Hepatocyte (in vitro differentiated cells): ENCODE results near the gene CACYBP. TPM values are rescaled to one million over a fixed set of nuclear protein-coding genes. Genes with fewer than 3 reads are reported as not detected.

Source experiments
- DNase-seq: peaks from one replicate; pipeline ENCODE4 v3.0.0-alpha.2; 2016; ENCODE audit warnings: low spot score
- H2AFZ ChIP-seq: fragments of 200-600 bp; sonication (generic); 2 replicates; pipeline ENCODE4 v1.6.0; 2016; ENCODE audit warnings: antibody characterized with exemption, mild to moderate bottlenecking
- H3K27ac ChIP-seq: fragments of 200-600 bp; sonication (generic); 2 replicates; pipeline ENCODE4 v1.5.1; 2016; ENCODE audit warnings: mild to moderate bottlenecking
- H3K27me3 ChIP-seq: fragments of 200-600 bp; sonication (generic); 2 replicates; pipeline ENCODE4 v1.6.1; 2016
- H3K36me3 ChIP-seq: fragments of 200-600 bp; sonication (generic); replicated peaks from 2 replicates; pipeline ENCODE4 v1.5.1; 2016; ENCODE audit warnings: low read depth; ENCODE audit not compliant: insufficient read depth
- H3K4me1 ChIP-seq: fragments of 200-600 bp; sonication (generic); 2 replicates; pipeline ENCODE4 v1.5.1; 2016; ENCODE audit warnings: mild to moderate bottlenecking, moderate library complexity; ENCODE audit not compliant: insufficient read depth
- H3K4me2 ChIP-seq: fragments of 200-600 bp; sonication (generic); 2 replicates; pipeline ENCODE4 v1.6.0; 2016
- H3K4me3 ChIP-seq: fragments of 200-600 bp; sonication (generic); 2 replicates; pipeline ENCODE4 v1.5.1; 2016; ENCODE audit warnings: mild to moderate bottlenecking
- H3K79me2 ChIP-seq: fragments of 200-600 bp; sonication (generic); 2 replicates; pipeline ENCODE4 v1.6.0; 2017; ENCODE audit warnings: mild to moderate bottlenecking
- H3K9me2 ChIP-seq: fragments of 200-600 bp; sonication (generic); replicated peaks from 2 replicates; pipeline ENCODE4 v1.6.0; 2017; ENCODE audit warnings: mild to moderate bottlenecking; ENCODE audit not compliant: insufficient read depth
- H3K9me3 ChIP-seq: fragments of 200-600 bp; sonication (generic); 2 replicates; pipeline ENCODE4 v1.5.1; 2016; ENCODE audit warnings: low read depth, mild to moderate bottlenecking
- H4K20me1 ChIP-seq: fragments of 200-600 bp; sonication (generic); 2 replicates; pipeline ENCODE4 v1.6.0; 2016; ENCODE audit warnings: mild to moderate bottlenecking; ENCODE audit not compliant: insufficient read depth, poor library complexity, severe bottlenecking
- CTCF ChIP-seq: fragments of 200-600 bp; sonication (generic); IDR thresholded peaks from 2 replicates; pipeline ENCODE4 v1.5.1; 2016; ENCODE audit warnings: antibody characterized with exemption, mild to moderate bottlenecking; ENCODE audit not compliant: poor library complexity
- EZH2 ChIP-seq: fragments of 200-600 bp; sonication (generic); IDR thresholded peaks from 2 replicates; pipeline ENCODE4 v1.6.1; 2016; ENCODE audit warnings: antibody characterized with exemption, mild to moderate bottlenecking, borderline replicate concordance
- EZH2phosphoT487 ChIP-seq: fragments of 200-600 bp; sonication (generic); IDR thresholded peaks from one replicate; pipeline ENCODE4 v1.6.1; 2018; ENCODE audit warnings: antibody characterized with exemption, mild to moderate bottlenecking, low read depth, moderate library complexity; ENCODE audit not compliant: unreplicated experiment, severe bottlenecking
- WGBS: methylation state at CpG from one replicate; pipeline ENCODE4 v1.1.6; 2016; ENCODE audit warnings: low lambda C conversion rate; ENCODE audit errors: missing lambda C conversion rate; 5-methylcytosine and 5-hydroxymethylcytosine counted together
- polyA plus RNA-seq: library from polyadenylated mRNA; unstranded; fragments of >200 nt; fragmentation: Nextera tagmentation; extraction: Ambion mirVana; gene quantifications from 2 replicates; pipeline ENCODE4 v1.2.1, GENCODE V29; 2016
- total RNA-seq: library from RNA; depleted of rRNA; stranded (reverse); fragments of >200 nt; gene quantifications from 2 replicates; pipeline ENCODE4 v1.2.3, GENCODE V29; 2014

CACYBP gene
- total and polyA plus RNA-seq, 2 experiments from 2014 or later = 79.6 to 81.7 TPM

DNA sequence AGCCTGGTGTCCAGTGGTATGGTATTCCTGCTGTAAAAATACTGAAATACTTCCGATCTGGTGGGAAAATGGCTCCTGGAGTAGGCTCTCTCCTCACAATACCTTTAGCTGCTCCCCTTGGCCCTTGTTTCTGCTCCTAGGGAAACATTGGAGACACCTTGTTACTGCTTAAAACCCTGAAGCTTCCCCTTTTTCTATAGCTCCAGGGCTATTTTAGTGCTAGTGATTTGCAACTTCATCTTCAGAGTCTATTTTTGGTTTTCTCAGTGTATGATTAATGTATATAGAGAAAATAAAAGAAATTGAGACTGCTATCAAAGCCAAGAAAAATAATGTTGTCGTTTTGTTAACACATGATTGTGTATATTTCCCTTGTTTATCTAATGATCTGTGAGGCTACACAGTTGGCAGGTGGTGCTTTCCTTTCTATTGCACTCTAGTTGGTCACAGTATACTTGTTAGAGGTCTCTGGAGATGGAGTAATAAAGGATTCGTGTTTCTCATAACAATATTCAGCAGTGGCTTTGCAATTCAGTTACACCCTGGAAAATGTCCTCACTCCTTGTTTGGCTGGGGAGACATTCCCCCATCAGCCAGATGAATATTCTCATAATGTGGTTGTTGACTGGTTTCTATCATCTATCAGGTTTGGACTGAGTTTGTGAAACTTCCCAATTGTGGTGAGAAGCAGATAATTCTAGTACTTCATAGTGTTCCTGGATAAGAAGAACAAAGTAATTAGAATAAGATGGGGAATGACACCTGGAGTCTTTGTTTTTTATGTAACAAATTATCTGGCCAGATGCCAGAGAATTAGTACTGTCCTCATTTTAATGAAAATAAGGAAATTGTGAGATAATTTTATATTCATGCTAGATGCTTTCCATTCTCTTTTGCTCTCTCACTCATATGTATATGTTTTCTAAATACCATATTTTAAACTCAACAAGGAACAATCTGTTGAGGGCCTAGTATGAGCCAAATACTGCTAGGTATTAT is 44.8 kb upstream of the CACYBP start:
- Histone ChIP-seq H3K79me2 (no peaks in the 10 kb centered on the region), H3K27ac (peak overlapping the region; percentile 74), H3K36me3 (no peaks in the 10 kb centered on the region), H3K27me3 (no peaks in the 10 kb centered on the region), H3K9me2 (no peaks in the 10 kb centered on the region), H3K9me3 (no peaks in the 10 kb centered on the region), H4K20me1 (no peaks in the 10 kb centered on the region), H3K4me3 (no peak overlapping the region), H2AFZ (no peak overlapping the region), H3K4me1 (peaks cover 19% of the 10 kb centered on the region), H3K4me2 (peak overlapping the region; percentile 68)
- 62% methylated on average over 3 of the region's 3 CpGs for WGBS
- TF ChIP-seq EZH2phosphoT487 = no peak
- TF ChIP-seq EZH2 = no peak
- TF ChIP-seq CTCF = no peak
- DNase-seq = no peak

DNA sequence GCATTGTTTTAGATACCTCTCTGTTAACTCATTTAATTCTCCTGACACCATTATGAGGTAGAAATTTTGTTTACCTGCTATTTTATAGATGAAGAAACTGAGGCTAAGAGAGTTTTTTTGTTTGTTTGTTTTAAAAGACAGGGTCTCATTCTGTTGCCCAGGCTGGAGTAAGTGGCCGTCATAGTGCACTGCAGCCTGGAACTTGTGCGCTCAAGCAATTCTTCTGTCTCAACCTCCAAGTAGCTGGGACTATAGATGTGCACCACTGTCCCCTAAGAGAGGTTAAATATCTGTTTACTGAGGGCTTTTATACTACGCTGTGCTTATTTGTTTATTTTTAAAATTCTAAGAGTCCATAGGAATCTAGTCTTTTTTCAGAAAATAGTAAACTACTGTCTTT is 43.7 kb upstream of the CACYBP start:
- TF ChIP-seq EZH2 (no peak), CTCF (no peak), EZH2phosphoT487 (no peak)
- WGBS = 93% methylated on average over 3 of the region's 3 CpGs
- no peaks in the 10 kb centered on the region for H3K79me2 ChIP-seq
- H3K9me3 ChIP-seq = no peaks in the 10 kb centered on the region
- H2AFZ ChIP-seq = no peak overlapping the region
- no peak overlapping the region for H3K4me2 ChIP-seq
- H4K20me1 ChIP-seq = no peaks in the 10 kb centered on the region
- DNase-seq = no peak
- no peaks in the 10 kb centered on the region for H3K36me3 ChIP-seq
- no peaks in the 10 kb centered on the region for H3K9me2 ChIP-seq
- H3K27ac ChIP-seq = no peak overlapping the region
- no peak overlapping the region for H3K4me3 ChIP-seq
- H3K4me1 ChIP-seq = peaks cover 19% of the 10 kb centered on the region
- H3K27me3 ChIP-seq = no peaks in the 10 kb centered on the region

DNA sequence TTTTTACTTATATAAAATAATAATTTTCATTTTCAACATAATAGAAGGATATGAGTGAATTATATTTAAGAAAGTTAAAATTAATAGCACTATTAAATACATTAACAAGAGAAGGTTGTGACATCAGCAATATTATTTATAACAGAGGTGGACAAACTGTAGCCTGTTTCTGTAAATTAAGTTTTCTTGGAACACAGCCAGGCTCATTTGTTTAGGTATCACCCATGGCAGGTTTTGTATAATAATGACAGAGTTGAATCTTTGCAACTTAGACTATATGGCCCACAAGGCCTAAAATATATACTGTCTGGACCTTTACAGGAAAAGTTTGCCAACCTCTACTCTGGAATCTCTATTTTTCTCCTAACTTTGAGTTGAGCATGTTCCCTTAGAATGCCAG is 42.8 kb upstream of the CACYBP start:
- no peak overlapping the region for H2AFZ ChIP-seq
- H4K20me1 ChIP-seq = no peaks in the 10 kb centered on the region
- no peak overlapping the region for H3K4me2 ChIP-seq
- H3K9me3 ChIP-seq = no peaks in the 10 kb centered on the region
- DNase-seq = no peak
- no peaks in the 10 kb centered on the region for H3K27me3 ChIP-seq
- no peak for TF ChIP-seq EZH2phosphoT487
- TF ChIP-seq EZH2 = no peak
- no peak for TF ChIP-seq CTCF
- no peak overlapping the region for H3K4me3 ChIP-seq
- no peaks in the 10 kb centered on the region for H3K36me3 ChIP-seq
- H3K4me1 ChIP-seq = peaks cover 19% of the 10 kb centered on the region
- H3K79me2 ChIP-seq = no peaks in the 10 kb centered on the region
- no peaks in the 10 kb centered on the region for H3K9me2 ChIP-seq
- H3K27ac ChIP-seq = no peak overlapping the region
